Activated naive CD8-positive, alpha-beta T cell (primary cell): ENCODE results near the gene EEA1.

Source experiments
- H3K27ac Mint-ChIP-seq: one replicate; pipeline ENCODE4 v1.8.0; 2021; ENCODE audit warnings: mixed read lengths
- H3K27me3 Mint-ChIP-seq: one replicate; pipeline ENCODE4 v1.8.0; 2021; ENCODE audit warnings: mixed read lengths
- H3K36me3 Mint-ChIP-seq: one replicate; pipeline ENCODE4 v1.8.0; 2021; ENCODE audit warnings: mixed read lengths
- H3K4me1 Mint-ChIP-seq: one replicate; pipeline ENCODE4 v1.8.0; 2021; ENCODE audit warnings: low read depth, mixed read lengths
- H3K4me3 Mint-ChIP-seq: one replicate; pipeline ENCODE4 v1.8.0; 2021; ENCODE audit warnings: mild to moderate bottlenecking, mixed read lengths
- H3K9me3 Mint-ChIP-seq: one replicate; pipeline ENCODE4 v1.8.0; 2021; ENCODE audit warnings: low read depth, mixed read lengths

EEA1 gene

GRCh38 chr12:92921877-92922276 is 7.2 kb downstream of the EEA1 start:
- peaks cover 34% of the 10 kb centered on the region for H3K4me1 Mint-ChIP-seq
- H3K4me3 Mint-ChIP-seq: peak overlapping the region; percentile 53
- H3K27ac Mint-ChIP-seq: peak overlapping the region; percentile 75
- peaks cover 17% of the 10 kb centered on the region for H3K36me3 Mint-ChIP-seq
- H3K9me3 Mint-ChIP-seq: no peaks in the 10 kb centered on the region
- no peaks in the 10 kb centered on the region for H3K27me3 Mint-ChIP-seq

- Mint-ChIP-seq H3K4me1 (peaks cover 45% of the 10 kb centered on the region), H3K4me3 (no peak overlapping the region), H3K27ac (no peak overlapping the region), H3K27me3 (no peaks in the 10 kb centered on the region), H3K36me3 (peaks cover 11% of the 10 kb centered on the region), H3K9me3 (peaks cover 4% of the 10 kb centered on the region)
Observed at GRCh38 chr12:92915365-92915764, 13.7 kb downstream of the EEA1 start.

GRCh38 chr12:92914170-92914569 is 14.9 kb downstream of the EEA1 start:
- Mint-ChIP-seq H3K4me1 (peaks cover 46% of the 10 kb centered on the region), H3K9me3 (peaks cover 4% of the 10 kb centered on the region), H3K27me3 (no peaks in the 10 kb centered on the region), H3K36me3 (peaks cover 15% of the 10 kb centered on the region), H3K4me3 (no peak overlapping the region), H3K27ac (no peak overlapping the region)

- Mint-ChIP-seq H3K4me3 (no peak overlapping the region), H3K27ac (peak overlapping the region; percentile 92), H3K27me3 (no peaks in the 10 kb centered on the region), H3K9me3 (peaks cover 4% of the 10 kb centered on the region), H3K4me1 (peaks cover 54% of the 10 kb centered on the region), H3K36me3 (peaks cover 15% of the 10 kb centered on the region)
Observed at GRCh38 chr12:92912672-92913071, 16.4 kb downstream of the EEA1 start.

- Mint-ChIP-seq H3K4me1 (peaks cover 59% of the 10 kb centered on the region), H3K4me3 (peak overlapping the region; percentile 11), H3K36me3 (peaks cover 15% of the 10 kb centered on the region), H3K9me3 (peaks cover 4% of the 10 kb centered on the region), H3K27me3 (no peaks in the 10 kb centered on the region), H3K27ac (peak overlapping the region; percentile 92)
Observed at GRCh38 chr12:92912052-92912451, 17.0 kb downstream of the EEA1 start.

GRCh38 chr12:92911339-92911738 is 17.8 kb downstream of the EEA1 start:
- peaks cover 15% of the 10 kb centered on the region for H3K36me3 Mint-ChIP-seq
- no peaks in the 10 kb centered on the region for H3K27me3 Mint-ChIP-seq
- H3K9me3 Mint-ChIP-seq: peaks cover 4% of the 10 kb centered on the region
- H3K4me1 Mint-ChIP-seq: peaks cover 63% of the 10 kb centered on the region
- no peak overlapping the region for H3K4me3 Mint-ChIP-seq
- H3K27ac Mint-ChIP-seq: peak overlapping the region; percentile 92

- H3K27me3 Mint-ChIP-seq: no peaks in the 10 kb centered on the region
- H3K27ac Mint-ChIP-seq: no peak overlapping the region
- peaks cover 8% of the 10 kb centered on the region for H3K36me3 Mint-ChIP-seq
- H3K4me1 Mint-ChIP-seq: peaks cover 60% of the 10 kb centered on the region
- peaks cover 4% of the 10 kb centered on the region for H3K9me3 Mint-ChIP-seq
- peak overlapping the region; percentile 35 for H3K4me3 Mint-ChIP-seq
Observed at GRCh38 chr12:92908108-92908507, 21.0 kb downstream of the EEA1 start.

GRCh38 chr12:92905811-92906554 is 23.1 kb downstream of the EEA1 start:
- peaks cover 5% of the 10 kb centered on the region for H3K36me3 Mint-ChIP-seq
- H3K27ac Mint-ChIP-seq: no peak overlapping the region
- H3K4me1 Mint-ChIP-seq: peaks cover 42% of the 10 kb centered on the region
- peak overlapping the region; percentile 63 for H3K4me3 Mint-ChIP-seq
- H3K9me3 Mint-ChIP-seq: no peaks in the 10 kb centered on the region
- H3K27me3 Mint-ChIP-seq: no peaks in the 10 kb centered on the region

GRCh38 chr12:92905258-92905810 is 23.8 kb downstream of the EEA1 start:
- H3K27me3 Mint-ChIP-seq: no peaks in the 10 kb centered on the region
- no peak overlapping the region for H3K27ac Mint-ChIP-seq
- H3K4me3 Mint-ChIP-seq: peak overlapping the region; percentile 63
- H3K9me3 Mint-ChIP-seq: no peaks in the 10 kb centered on the region
- H3K4me1 Mint-ChIP-seq: peaks cover 40% of the 10 kb centered on the region
- peaks cover 5% of the 10 kb centered on the region for H3K36me3 Mint-ChIP-seq

GRCh38 chr12:92900941-92901340 is 28.2 kb downstream of the EEA1 start:
- Mint-ChIP-seq H3K4me3 (no peak overlapping the region), H3K9me3 (no peaks in the 10 kb centered on the region), H3K4me1 (peaks cover 41% of the 10 kb centered on the region), H3K27me3 (no peaks in the 10 kb centered on the region), H3K36me3 (peaks cover 2% of the 10 kb centered on the region), H3K27ac (no peak overlapping the region)

GRCh38 chr12:92899386-92900001 is 29.6 kb downstream of the EEA1 start:
- Mint-ChIP-seq H3K36me3 (peaks cover 6% of the 10 kb centered on the region), H3K4me3 (no peak overlapping the region), H3K4me1 (peaks cover 31% of the 10 kb centered on the region), H3K27me3 (no peaks in the 10 kb centered on the region), H3K9me3 (no peaks in the 10 kb centered on the region), H3K27ac (peak overlapping the region; percentile 25)

- Mint-ChIP-seq H3K27me3 (no peaks in the 10 kb centered on the region), H3K4me1 (peaks cover 28% of the 10 kb centered on the region), H3K4me3 (no peak overlapping the region), H3K27ac (peak overlapping the region; percentile 17), H3K9me3 (no peaks in the 10 kb centered on the region), H3K36me3 (peaks cover 8% of the 10 kb centered on the region)
Observed at GRCh38 chr12:92898755-92899154, 30.3 kb downstream of the EEA1 start.

- H3K4me1 Mint-ChIP-seq: peaks cover 34% of the 10 kb centered on the region
- peaks cover 8% of the 10 kb centered on the region for H3K36me3 Mint-ChIP-seq
- H3K27ac Mint-ChIP-seq: no peak overlapping the region
- H3K27me3 Mint-ChIP-seq: no peaks in the 10 kb centered on the region
- no peak overlapping the region for H3K4me3 Mint-ChIP-seq
- H3K9me3 Mint-ChIP-seq: no peaks in the 10 kb centered on the region
Observed at GRCh38 chr12:92897844-92898243, 31.3 kb downstream of the EEA1 start.

- no peaks in the 10 kb centered on the region for H3K27me3 Mint-ChIP-seq
- H3K36me3 Mint-ChIP-seq: peaks cover 18% of the 10 kb centered on the region
- peaks cover 25% of the 10 kb centered on the region for H3K4me1 Mint-ChIP-seq
- H3K4me3 Mint-ChIP-seq: no peak overlapping the region
- H3K9me3 Mint-ChIP-seq: no peaks in the 10 kb centered on the region
- no peak overlapping the region for H3K27ac Mint-ChIP-seq
Observed at GRCh38 chr12:92890601-92891106, 38.4 kb downstream of the EEA1 start.

GRCh38 chr12:92886131-92886530 is 43.0 kb downstream of the EEA1 start:
- Mint-ChIP-seq H3K27ac (no peak overlapping the region), H3K27me3 (no peaks in the 10 kb centered on the region), H3K36me3 (peaks cover 39% of the 10 kb centered on the region), H3K4me1 (peaks cover 18% of the 10 kb centered on the region), H3K4me3 (no peak overlapping the region), H3K9me3 (no peaks in the 10 kb centered on the region)
